Lower leg skin (tissue), 4 donors: ENCODE data around the gene FBXO31. TPM values are rescaled to one million over a fixed set of nuclear protein-coding genes. Genes with fewer than 3 reads are reported as not detected.

Experiments used
- DNase-seq, 2 donors: peaks; one replicate each; pipeline ENCODE4 v3.0.0-alpha.2; 2019; ENCODE audit warnings: low spot score in 2 of 2
- H3K4me3 ChIP-seq: fragments of 200-600 bp; sonication (generic); 2 replicates; pipeline ENCODE4 v1.5.1; 2017; ENCODE audit warnings: mild to moderate bottlenecking, low read depth; ENCODE audit not compliant: poor library complexity, severe bottlenecking
- CTCF ChIP-seq, 3 donors: fragments of 450-650 bp; IDR thresholded peaks; one replicate each; pipeline ENCODE4 v1.5.1; 2016; ENCODE audit warnings: antibody characterized with exemption in 3 of 3, mild to moderate bottlenecking in 3 of 3, moderate library complexity in 2 of 3
- POLR2A ChIP-seq, 2 donors: fragments of 450-650 bp; IDR thresholded peaks; one replicate each; pipeline ENCODE4 v1.6.1; 2016 to 2017; ENCODE audit warnings: antibody characterized with exemption in 2 of 2, mild to moderate bottlenecking in 1 of 2, moderate library complexity in 1 of 2
- WGBS, 2 donors: methylation state at CpG; one replicate each; pipeline ENCODE4 v1.1.5; 2018; 5-methylcytosine and 5-hydroxymethylcytosine counted together
- intact Hi-C: fragments of 100-400 bp; cut with DNase I; formaldehyde crosslinking; loops from one replicate; pipeline ENCODE4 v1.15.0; 2023; ENCODE audit warnings: low total_unique reads
- total RNA-seq, 4 donors: library from RNA; depleted of rRNA; stranded (reverse); fragments of >200 nt; gene quantifications; one replicate each; pipeline ENCODE4 v1.1.0, GENCODE V29; 2016

FBXO31 gene
- total RNA-seq, 4 donors from 2014 or later, result 64.3 to 127 (median 84.1) TPM

- 81 to 82% methylated on average over 14 of the region's 14 CpGs for WGBS, 2 donors
- no peak for DNase-seq
- TF ChIP-seq POLR2A (IDR thresholded peaks at IDR 0.05), result no peak
- no peak for TF ChIP-seq CTCF (IDR thresholded peaks at IDR 0.05)
- intact Hi-C loops, result no loop called here
- H3K4me3 ChIP-seq, result no peak overlapping the region
These were observed 14.3 kb downstream of the FBXO31 start for GRCh38 chr16:87369117-87369765.

GRCh38 chr16:87368029-87368770, 15.4 kb downstream of the FBXO31 start:
- WGBS, 2 donors, result 62 to 69% methylated on average over 5 of the region's 5 CpGs
- no peak overlapping the region for H3K4me3 ChIP-seq
- intact Hi-C loops, result no loop called here
- DNase-seq, result no peak
- TF ChIP-seq POLR2A (IDR thresholded peaks at IDR 0.05) (no peak), CTCF (IDR thresholded peaks at IDR 0.05) (no peak)

- no peak overlapping the region for H3K4me3 ChIP-seq
- no peak for DNase-seq
- TF ChIP-seq POLR2A (IDR thresholded peaks at IDR 0.05), result no peak
- no peak for TF ChIP-seq CTCF (IDR thresholded peaks at IDR 0.05)
- 90% methylated on average over 9 of the region's 9 CpGs for WGBS, 2 donors
- intact Hi-C loops, result no loop called here
These were observed 16.0 kb downstream of the FBXO31 start for GRCh38 chr16:87367529-87367928.

- WGBS, 2 donors, result 97 to 100% methylated on average over 1 of the region's 1 CpG
- TF ChIP-seq POLR2A (IDR thresholded peaks at IDR 0.05) (no peak), CTCF (IDR thresholded peaks at IDR 0.05) (no peak)
- DNase-seq, result no peak
- H3K4me3 ChIP-seq, result no peak overlapping the region
- intact Hi-C loops, result no loop called here
These were observed 16.6 kb downstream of the FBXO31 start for GRCh38 chr16:87366930-87367329.

GRCh38 chr16:87366288-87366687, 17.3 kb downstream of the FBXO31 start:
- TF ChIP-seq POLR2A (IDR thresholded peaks at IDR 0.05), result no peak
- no peak for TF ChIP-seq CTCF (IDR thresholded peaks at IDR 0.05)
- WGBS, 2 donors, result 55 to 65% methylated on average over 4 of the region's 4 CpGs

More at GRCh38 chr16:87366288-87366687, 17.3 kb downstream of the FBXO31 start:
- intact Hi-C loops, result no loop called here
- DNase-seq, result no peak
- H3K4me3 ChIP-seq, result no peak overlapping the region
